GM19351 (cell line): ENCODE measurements around the gene MAN1B1.
"Not testable (repeated sequence)": the region's sequence is repeated elsewhere in the genome, so short reads cannot be mapped to it uniquely, and the experiment has no call there.

Source experiments
- ATAC-seq: cut with Tn5 transposase; IDR thresholded peaks from one replicate; pipeline ENCODE4 v1.9.1; 2021; ENCODE audit warnings: mild to moderate bottlenecking, moderate library complexity; ENCODE audit not compliant: unreplicated experiment

The MAN1B1 gene

GRCh38 chr9:137052293-137052692 is 34.5 kb upstream of the MAN1B1 start:
- ATAC-seq: no peak

GRCh38 chr9:137052998-137053943 is 33.5 kb upstream of the MAN1B1 start:
- ATAC-seq: no peak

DNA sequence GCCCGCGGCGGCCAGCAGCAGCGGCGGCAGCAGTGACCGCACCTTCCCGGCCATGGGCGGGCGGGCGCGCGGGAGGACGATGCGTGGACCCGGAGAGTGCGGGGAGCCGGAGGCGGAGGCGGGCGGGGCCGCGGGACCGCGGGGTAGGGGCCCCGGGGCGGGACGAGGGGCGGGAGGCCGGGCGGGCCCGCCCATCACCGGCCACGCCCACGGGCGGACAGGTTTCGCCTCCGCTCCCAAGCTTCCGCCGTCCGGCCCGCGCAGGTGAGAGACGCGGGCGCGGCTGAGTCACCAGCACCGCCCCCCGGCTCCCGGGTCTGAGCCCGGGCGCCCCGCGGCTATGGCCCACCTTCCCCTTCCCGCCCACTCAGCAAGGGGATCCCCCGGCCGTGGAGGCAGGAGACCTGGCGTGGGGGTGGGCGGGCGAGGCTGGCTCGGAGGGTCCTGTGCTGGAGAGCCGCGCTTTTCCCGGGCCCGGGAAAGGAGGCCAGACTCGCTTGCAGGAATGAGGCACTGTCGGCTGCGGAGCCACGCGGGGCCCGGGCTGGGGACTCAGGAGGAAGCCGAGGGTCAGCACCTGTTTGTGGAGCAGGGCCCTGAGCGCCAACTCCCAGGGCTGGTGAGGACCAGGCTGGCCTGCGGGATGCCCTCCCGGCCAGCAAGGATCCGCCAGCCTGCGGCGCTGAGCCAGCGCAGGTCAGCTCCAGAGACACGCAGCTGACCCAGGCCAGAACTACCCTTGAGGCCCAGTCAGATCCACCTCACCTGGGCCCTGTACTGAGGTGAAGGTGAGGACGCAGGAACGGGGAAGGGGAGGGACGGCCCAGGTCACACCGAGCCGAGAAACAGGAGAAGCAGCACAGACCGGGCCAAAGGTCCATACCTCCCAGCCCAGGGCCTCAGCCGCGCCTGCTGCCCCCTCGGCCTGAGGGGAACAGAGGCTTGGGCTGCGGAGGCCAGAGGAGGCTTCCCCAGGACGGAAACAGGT is 32.5 kb upstream of the MAN1B1 start, which contains the start of gene ENTPD2:
TSS of gene ENTPD2 (minus strand) at position 118 of the 988 bp plus-strand sequence. CDS start at position 54, 64 bp downstream.
- no peak for ATAC-seq

- no peak for ATAC-seq
These were observed 31.8 kb upstream of the MAN1B1 start for GRCh38 chr9:137054932-137055384.

GRCh38 chr9:137055385-137056364 is 31.1 kb upstream of the MAN1B1 start:
- ATAC-seq: no peak

DNA sequence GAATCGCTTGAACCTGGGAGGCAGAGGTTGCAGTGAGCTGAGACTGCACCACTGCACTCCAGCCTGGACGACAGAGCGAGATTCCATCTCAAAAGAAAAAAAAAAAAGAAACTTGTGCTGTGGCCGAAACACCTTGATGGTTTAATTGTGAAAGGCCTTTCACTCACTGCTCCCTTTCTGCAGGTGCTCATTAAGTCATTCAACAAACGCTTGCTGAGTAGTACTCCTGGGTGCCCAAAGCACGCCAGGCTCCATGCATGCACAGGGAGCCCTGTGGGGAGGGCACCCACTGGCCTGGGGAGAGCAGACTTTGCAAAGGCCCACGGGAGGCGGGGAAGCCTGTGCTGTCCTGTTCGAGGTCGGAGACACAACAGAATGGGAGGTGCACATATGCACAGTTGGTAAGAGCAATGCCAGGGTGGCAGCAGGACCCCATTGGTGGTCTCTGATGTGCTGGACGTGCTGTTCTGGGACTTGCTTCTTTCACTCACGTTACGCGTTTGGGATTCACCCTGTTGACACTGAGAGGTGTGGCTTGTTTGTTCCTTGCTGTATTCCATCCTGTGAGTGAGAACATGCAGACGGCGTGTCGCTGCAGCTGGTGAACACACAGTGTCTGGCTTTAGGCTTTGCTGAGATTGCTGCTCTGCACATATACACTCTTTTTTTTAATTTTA is 29.9 kb upstream of the MAN1B1 start:
- ATAC-seq: no peak

DNA sequence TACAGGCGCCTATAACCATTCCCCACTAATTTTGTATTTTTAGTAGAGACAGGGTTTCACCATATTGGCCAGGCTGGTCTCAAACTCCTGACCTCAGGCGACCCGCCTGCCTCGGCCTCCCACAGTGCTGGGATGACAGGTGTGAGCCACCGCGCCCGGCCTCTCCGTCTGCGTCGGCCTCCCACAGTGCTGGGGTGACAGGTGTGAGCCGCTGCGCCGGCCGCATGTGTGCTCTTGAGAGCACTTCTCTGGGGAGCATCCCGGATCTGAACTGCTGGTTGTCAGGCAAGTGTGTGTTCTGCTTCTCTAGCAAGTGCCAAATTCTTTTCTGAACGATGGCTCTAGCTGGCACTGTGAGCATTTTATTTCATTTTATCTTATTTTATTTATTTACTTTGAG is 29.2 kb upstream of the MAN1B1 start:
- ATAC-seq: no peak

GRCh38 chr9:137058521-137059234 is 28.1 kb upstream of the MAN1B1 start:
- no peak for ATAC-seq

DNA sequence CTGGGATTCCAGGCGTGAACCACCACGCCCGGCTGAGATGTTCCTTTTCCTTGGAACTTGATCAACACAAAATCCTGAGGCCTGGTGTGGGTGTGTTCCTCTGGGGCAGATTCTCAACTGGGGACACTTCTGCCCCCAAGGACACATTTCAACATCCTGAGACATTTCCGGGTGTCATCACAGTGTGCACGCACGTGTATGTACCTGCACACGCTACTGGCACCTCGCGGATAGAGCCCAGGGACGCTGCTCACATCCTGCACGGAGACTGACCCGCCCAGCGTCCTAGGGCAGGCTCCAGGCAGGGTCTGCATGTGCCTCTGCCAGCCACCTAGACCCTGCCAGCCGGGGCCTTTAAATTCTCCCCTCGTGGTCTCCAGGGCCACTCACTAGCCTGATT is 24.4 kb upstream of the MAN1B1 start:
- ATAC-seq: no peak

- not testable (repeated sequence) for ATAC-seq
These were observed 24.0 kb upstream of the MAN1B1 start for GRCh38 chr9:137062798-137063197.

- ATAC-seq: no peak
These were observed 23.3 kb upstream of the MAN1B1 start for GRCh38 chr9:137063311-137064026.

- ATAC-seq: no peak
These were observed 22.5 kb upstream of the MAN1B1 start for GRCh38 chr9:137064027-137064879.

DNA sequence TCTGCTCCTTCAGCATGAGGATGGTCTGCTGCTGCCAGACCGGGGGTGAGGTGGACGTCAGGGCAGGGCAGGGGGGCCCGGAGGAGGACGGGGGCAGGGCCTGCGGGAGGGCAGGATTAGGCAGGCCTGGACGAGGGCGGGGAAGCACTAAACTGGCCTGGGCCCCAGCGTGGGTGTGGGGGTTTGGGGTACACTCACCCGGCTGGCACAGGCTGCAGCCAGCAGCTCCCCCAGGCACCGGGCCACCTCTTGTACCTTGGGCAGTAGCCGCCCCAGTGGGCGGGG is 22.0 kb upstream of the MAN1B1 start:
- ATAC-seq: no peak

- ATAC-seq: no peak
These were observed 21.3 kb upstream of the MAN1B1 start for GRCh38 chr9:137065336-137065967.

DNA sequence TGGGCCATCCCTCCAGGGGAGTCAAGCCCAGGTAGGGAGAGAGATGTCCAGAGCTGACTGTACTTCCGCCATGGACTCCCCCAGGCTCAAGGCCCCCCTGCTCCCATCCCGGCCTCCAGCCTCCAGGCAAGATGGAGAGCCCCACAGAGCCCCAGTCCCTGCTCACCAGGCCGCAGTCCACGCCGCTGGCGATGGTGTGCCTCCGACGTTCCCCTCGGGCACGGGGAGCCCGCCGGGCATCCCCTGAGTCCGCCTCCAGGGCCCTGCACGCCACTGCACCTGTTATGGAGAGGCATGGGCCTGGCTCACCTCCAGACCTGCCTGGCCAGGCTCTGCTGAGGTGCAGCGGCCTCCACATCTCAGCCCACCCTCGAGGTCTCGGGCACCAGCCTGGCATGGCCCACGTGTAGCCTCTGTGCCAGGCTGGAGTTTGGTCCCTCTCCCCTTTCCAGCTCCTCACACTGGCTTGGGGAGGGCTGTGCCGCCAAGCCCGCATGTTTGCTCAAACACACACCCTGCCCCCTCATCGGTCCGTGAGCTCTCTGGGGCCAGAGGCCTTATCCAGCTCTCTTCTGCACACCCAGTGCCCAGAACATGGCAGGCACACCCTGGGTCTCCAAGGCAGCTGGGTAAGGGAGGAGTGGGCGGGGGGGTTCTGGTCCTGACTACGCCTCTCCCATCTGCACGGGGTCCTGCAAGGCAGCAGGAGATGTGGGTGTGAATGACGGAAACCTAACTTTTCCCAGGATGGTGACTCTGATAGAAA is 20.5 kb upstream of the MAN1B1 start:
- no peak for ATAC-seq

- ATAC-seq: peak; percentile 31
These were observed 18.8 kb upstream of the MAN1B1 start for GRCh38 chr9:137067860-137068538.
